Retinal pigment epithelial cell (primary cell): ENCODE data around the gene KCNN3.

Experiments used
- DNase-seq: peaks from one replicate; pipeline ENCODE4 v3.0.0-alpha.2; 2010; ENCODE audit warnings: low read depth
- H3K4me3 ChIP-seq: 2 replicates; pipeline ENCODE4 v1.5.1; 2011; ENCODE audit warnings: mild to moderate bottlenecking, low read length, control low read depth, moderate library complexity
- TF ChIP-seq, protein P1 (sequence below): conservative IDR thresholded peaks from 2 replicates; pipeline ENCODE4 v1.5.1; 2011; ENCODE audit warnings: low read depth, low read length, control low read depth, inconsistent platforms

The KCNN3 gene

DNA sequence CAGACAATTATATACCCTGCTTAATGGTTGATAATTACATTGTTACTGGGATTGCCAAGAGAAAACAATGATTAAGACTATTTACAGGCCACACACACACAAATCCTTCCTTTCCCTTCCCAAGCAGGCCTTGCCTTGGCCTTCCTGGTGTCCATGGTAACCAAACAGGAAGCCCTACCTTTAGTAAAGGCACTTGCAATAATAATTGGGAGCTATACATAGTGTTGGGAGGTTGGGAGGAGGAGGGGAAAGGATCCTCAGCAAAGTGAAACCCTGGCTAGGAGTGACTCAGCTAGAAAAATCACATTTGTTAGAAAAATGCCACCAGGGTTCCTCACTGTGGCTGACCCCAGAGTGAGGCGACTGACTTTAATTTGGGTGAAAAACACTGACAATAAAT is 139.8 kb downstream of the KCNN3 start:
- DNase-seq: peak; percentile 87
- H3K4me3 ChIP-seq: no peak overlapping the region
- TF ChIP-seq, protein P1, sequence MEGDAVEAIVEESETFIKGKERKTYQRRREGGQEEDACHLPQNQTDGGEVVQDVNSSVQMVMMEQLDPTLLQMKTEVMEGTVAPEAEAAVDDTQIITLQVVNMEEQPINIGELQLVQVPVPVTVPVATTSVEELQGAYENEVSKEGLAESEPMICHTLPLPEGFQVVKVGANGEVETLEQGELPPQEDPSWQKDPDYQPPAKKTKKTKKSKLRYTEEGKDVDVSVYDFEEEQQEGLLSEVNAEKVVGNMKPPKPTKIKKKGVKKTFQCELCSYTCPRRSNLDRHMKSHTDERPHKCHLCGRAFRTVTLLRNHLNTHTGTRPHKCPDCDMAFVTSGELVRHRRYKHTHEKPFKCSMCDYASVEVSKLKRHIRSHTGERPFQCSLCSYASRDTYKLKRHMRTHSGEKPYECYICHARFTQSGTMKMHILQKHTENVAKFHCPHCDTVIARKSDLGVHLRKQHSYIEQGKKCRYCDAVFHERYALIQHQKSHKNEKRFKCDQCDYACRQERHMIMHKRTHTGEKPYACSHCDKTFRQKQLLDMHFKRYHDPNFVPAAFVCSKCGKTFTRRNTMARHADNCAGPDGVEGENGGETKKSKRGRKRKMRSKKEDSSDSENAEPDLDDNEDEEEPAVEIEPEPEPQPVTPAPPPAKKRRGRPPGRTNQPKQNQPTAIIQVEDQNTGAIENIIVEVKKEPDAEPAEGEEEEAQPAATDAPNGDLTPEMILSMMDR: no peak

DNA sequence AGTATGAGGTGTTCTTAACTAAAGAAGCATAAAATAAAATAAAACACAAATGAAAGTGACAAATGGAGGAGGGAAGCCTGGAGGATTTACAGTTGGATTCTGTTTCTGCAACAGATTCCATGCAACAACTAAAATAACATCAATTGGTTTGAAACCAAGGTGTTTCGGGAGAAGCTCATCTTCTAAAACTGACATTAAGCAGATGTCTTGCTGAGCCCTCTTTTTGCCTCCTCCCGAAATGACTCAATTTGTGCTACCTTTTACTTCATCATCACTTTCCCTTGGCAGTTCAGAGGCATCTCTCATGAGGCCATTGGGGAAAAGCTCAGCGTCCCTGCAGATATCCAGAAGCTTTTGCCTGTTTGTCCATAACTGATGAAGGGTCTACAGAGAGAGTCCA is 140.5 kb downstream of the KCNN3 start:
- TF ChIP-seq, protein P1: no peak
- H3K4me3 ChIP-seq: no peak overlapping the region
- no peak for DNase-seq

DNA sequence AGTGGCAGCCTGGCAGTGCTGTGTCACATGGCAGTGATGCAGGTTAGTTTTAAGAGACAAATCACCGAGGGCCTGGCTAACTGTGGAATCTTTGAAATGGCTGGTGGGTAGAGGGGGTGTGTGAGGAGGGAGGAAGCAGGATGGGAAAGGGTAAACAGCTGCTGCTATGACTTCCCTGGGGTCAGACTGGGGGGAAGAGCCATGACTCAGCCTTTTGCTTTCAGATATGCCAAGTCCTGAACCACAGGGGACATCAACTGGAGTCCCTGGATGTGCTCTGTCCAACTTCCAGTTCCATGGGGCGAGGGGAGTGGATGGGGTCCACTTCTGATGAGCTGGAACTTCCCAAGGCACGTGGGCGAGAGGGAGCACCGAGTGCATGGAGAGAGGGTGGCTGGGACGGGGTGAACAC is 141.0 kb downstream of the KCNN3 start:
- TF ChIP-seq, protein P1: no peak
- DNase-seq: no peak
- no peak overlapping the region for H3K4me3 ChIP-seq

DNA sequence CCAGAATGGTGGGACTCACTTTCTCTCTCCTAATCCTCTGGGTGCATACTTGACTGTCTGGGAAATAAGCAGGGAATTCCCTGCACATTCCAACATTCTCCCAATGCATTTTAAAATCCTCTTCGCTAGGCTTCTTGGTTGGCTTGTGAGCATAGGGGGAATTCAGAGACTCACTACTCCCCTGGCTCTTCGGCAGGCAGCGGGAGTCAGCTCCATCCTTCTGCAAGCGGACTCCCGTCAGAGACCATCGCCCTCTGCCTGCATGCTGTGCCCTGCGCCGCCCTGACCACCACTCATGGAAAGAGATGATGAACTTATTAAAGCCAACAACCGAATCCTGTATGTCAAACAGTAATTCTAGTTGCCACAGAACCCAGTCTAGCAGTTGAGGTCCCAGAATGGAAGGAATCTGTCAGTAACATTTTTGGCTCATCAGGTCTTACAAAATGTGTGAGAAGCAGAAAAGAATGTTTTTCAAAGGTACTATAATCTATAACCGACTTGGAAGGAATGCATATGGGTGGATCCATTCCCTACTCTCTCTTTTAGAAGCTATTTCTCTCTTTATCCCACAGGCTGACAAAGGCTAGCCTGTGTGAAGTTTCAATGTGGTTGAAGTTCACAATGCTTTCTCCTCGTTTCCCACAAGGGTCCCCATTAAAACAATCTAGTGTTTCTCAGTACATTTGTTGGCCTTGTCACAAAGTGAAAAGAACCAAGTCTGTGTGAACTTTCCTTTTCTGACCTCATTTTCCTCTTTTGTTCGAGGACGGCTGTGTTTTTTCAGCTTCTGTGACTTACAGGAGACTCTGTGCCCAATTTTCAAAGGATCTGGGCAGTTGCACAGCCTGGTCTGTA is 143.0 kb downstream of the KCNN3 start:
- TF ChIP-seq, protein P1: peak; percentile 20
- DNase-seq: peak; percentile 46
- H3K4me3 ChIP-seq: no peak overlapping the region

DNA sequence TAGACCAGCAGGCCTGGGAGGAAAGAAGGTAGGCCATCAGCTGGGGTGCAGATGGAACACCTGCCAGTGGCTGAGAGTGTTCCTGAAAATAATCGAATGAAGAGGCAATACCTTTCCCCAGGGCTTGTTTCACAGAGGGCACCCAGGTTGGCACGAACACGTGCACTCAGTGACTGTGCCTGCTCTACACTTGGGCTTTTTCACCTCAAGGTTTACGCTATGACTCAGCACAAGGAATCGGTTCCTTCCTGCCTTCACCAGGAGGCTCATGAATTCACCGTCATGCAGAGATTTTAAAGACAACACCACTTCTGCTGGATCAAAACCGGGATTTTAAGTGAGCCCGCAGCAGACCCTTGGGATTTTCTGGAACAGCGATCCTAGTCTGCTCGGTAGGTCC is 143.6 kb downstream of the KCNN3 start:
- DNase-seq: no peak
- TF ChIP-seq, protein P1: no peak
- H3K4me3 ChIP-seq: no peak overlapping the region

DNA sequence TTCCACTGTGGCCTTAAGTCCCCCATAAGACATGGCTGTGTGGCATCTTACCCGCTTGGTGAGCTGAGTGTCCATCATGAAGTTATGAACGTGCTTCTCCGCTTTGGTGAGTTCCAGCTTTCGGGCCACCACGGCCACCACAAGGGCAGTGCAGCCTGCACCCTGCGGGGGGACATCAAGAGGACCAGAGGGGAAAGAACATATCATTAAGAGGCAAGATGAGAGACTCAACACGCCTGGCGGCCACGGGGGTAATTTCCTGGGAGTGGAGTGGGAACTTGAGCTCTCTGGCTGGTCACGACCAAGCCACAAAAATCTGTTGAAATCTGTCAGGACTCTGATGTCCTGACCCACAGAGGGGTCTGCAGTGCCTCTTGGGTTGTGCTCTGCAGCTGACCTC is 144.2 kb downstream of the KCNN3 start:
- DNase-seq: no peak
- TF ChIP-seq, protein P1: no peak
- H3K4me3 ChIP-seq: no peak overlapping the region
